ENCODE results near the gene GGA1. TPM values are rescaled to one million over a fixed set of nuclear protein-coding genes. Genes with fewer than 3 reads are reported as not detected.

GGA1 gene, protein sequence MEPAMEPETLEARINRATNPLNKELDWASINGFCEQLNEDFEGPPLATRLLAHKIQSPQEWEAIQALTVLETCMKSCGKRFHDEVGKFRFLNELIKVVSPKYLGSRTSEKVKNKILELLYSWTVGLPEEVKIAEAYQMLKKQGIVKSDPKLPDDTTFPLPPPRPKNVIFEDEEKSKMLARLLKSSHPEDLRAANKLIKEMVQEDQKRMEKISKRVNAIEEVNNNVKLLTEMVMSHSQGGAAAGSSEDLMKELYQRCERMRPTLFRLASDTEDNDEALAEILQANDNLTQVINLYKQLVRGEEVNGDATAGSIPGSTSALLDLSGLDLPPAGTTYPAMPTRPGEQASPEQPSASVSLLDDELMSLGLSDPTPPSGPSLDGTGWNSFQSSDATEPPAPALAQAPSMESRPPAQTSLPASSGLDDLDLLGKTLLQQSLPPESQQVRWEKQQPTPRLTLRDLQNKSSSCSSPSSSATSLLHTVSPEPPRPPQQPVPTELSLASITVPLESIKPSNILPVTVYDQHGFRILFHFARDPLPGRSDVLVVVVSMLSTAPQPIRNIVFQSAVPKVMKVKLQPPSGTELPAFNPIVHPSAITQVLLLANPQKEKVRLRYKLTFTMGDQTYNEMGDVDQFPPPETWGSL
- total RNA-seq: 61.2 TPM
- 37.5 TPM for polyA plus RNA-seq (ENCODE audit: insufficient read depth, low read depth, low replicate concordance)
- long read RNA-seq, donor 1, partial matches to known transcripts: 28 of 34 reads
- long read RNA-seq, donor 1, other reads (novel, unspliced or antisense): 0 of 34 reads
- long read RNA-seq, donor 2, partial matches to known transcripts: 17 of 19 reads
- long read RNA-seq, donor 2, other reads (novel, unspliced or antisense): 0 of 19 reads
- long read RNA-seq, donor 3, transcript GGA1-216 (4 exons, 790 nt): major isoform, 6 of 9 reads
- long read RNA-seq, donor 3, partial matches to known transcripts: 0 of 9 reads
- long read RNA-seq, donor 3, other reads (novel, unspliced or antisense): 0 of 9 reads
- long read RNA-seq, donor 4, partial matches to known transcripts: 0 of 6 reads
- long read RNA-seq, donor 4, other reads (novel, unspliced or antisense): 0 of 6 reads
- long read RNA-seq, donor 5, partial matches to known transcripts: 0 of 1 reads
- long read RNA-seq, donor 5, other reads (novel, unspliced or antisense): 0 of 1 reads
- long read RNA-seq, donor 6, partial matches to known transcripts: 21 of 22 reads
- long read RNA-seq, donor 6, other reads (novel, unspliced or antisense): 0 of 22 reads
- long read RNA-seq, donor 7, transcript GGA1-203 (17 exons, 3,159 nt): major isoform, 13 of 62 reads
- long read RNA-seq, donor 7, transcript GGA1-216 (4 exons, 790 nt): minor isoform, 11 of 62 reads
- long read RNA-seq, donor 7, transcript GGA1-222 (3 exons, 1,384 nt): minor isoform, 11 of 62 reads
- long read RNA-seq, donor 7, partial matches to known transcripts: 7 of 62 reads
- long read RNA-seq, donor 7, other reads (novel, unspliced or antisense): 18 of 62 reads
- long read RNA-seq, donor 8, partial matches to known transcripts: 0 of 6 reads
- long read RNA-seq, donor 8, other reads (novel, unspliced or antisense): 0 of 6 reads
- long read RNA-seq, donor 9, partial matches to known transcripts: 0 of 1 reads
- long read RNA-seq, donor 9, other reads (novel, unspliced or antisense): 0 of 1 reads
- long read RNA-seq, donor 10, partial matches to known transcripts: 0 of 4 reads
- long read RNA-seq, donor 10, other reads (novel, unspliced or antisense): 0 of 4 reads

DNA sequence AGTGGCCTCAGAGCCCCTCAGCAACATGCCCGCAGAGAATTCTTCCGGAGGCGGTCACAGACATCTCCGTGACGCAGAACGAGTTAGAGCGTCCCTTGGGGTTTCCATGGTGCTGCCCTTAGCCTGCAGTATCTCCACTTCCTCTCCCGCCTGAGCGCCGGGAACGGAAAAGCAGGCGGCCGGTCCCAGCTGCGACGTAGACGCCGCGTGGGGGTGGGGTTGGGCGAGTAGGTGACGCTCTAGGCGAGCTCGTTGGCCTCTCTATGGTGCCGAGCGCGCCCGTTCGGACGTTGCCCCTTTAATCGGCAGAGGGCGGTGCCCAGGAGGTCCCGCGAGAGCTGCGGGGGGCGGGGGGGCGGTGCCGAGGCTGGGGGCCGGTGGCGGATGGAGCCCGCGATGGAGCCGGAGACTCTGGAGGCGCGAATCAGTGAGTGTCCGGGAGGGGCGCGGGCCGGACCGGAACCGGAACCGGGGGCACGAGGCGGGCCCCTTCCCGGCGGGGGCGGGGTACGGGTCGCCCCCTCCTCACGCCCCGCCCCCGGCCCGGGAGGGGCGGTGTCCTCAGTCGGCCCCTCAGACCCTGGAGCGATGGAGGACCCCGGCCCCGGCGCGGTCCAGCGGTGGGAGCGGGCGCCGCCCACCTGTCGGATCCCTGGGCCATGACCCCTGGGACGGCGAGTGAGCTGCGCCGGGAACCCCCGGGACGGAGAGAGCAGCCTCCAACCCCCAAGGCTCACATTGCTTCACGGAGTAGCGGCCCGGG is at the start of gene GGA1:
GGA1 (plus strand) TSS at position 358 of the 763 bp plus-strand sequence; CDS start at position 385, 27 bp downstream.
- FAIRE-seq: no peak
- intact Hi-C loops (cut with DNase I): no loop called here
- Histone ChIP-seq H3K36me3 (ENCODE audit: control insufficient read depth in 2 of 3, insufficient read depth in 3 of 3, low read length in 3 of 3) (no peaks in the 10 kb centered on the region), H3K9ac (ENCODE audit: low read length in 3 of 3) (peak within 1 kb of the TSS; percentile 82 to 93 (median 85)), H3K27me3 (ENCODE audit: control insufficient read depth, insufficient read depth, low read length) (no peaks in the 10 kb centered on the region), H3K27ac (ENCODE audit: low read depth in 2 of 2, low read length in 2 of 2) (peak within 1 kb of the TSS; percentile 92 to 98), H3K4me3 (ENCODE audit: low read length in 3 of 3) (peak within 1 kb of the TSS; percentile 86 to 91 (median 88)), H3K9me3 (ENCODE audit: control insufficient read depth in 2 of 3, insufficient read depth in 1 of 3, low read length in 3 of 3) (no peaks in the 10 kb centered on the region), H3K4me1 (ENCODE audit: control insufficient read depth in 2 of 3, insufficient read depth in 2 of 3, low read depth in 1 of 3, low read length in 3 of 3) (peaks cover 0 to 14% (median 6%) of the 10 kb centered on the region in 3 donors)
- TF ChIP-seq, protein P1, sequence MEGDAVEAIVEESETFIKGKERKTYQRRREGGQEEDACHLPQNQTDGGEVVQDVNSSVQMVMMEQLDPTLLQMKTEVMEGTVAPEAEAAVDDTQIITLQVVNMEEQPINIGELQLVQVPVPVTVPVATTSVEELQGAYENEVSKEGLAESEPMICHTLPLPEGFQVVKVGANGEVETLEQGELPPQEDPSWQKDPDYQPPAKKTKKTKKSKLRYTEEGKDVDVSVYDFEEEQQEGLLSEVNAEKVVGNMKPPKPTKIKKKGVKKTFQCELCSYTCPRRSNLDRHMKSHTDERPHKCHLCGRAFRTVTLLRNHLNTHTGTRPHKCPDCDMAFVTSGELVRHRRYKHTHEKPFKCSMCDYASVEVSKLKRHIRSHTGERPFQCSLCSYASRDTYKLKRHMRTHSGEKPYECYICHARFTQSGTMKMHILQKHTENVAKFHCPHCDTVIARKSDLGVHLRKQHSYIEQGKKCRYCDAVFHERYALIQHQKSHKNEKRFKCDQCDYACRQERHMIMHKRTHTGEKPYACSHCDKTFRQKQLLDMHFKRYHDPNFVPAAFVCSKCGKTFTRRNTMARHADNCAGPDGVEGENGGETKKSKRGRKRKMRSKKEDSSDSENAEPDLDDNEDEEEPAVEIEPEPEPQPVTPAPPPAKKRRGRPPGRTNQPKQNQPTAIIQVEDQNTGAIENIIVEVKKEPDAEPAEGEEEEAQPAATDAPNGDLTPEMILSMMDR (IDR thresholded peaks at IDR 0.05; ENCODE audit: borderline replicate concordance, extremely low read depth, insufficient read depth): peak; percentile 7
- peak; percentile 97 to 99 (median 98) for DNase-seq

DNA sequence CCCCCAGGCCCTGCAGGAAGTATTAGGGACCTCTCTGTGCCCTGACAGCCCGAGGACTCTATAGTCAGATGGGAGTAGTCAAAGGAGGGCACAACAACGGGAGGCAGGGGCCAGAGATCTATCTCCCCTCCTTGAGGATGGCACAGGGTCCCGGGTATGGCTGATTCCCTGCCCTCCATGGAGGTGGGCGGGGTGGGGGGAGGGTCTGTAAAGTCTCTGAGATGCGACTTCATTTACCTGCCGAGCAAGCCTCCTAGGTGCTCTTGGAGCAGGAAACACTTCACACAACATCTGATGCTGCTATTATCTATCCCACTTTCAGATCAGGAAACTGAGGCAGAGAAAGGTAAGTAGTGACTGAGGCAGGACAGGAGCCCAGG is 49.1 kb upstream of the GGA1 start:
- FAIRE-seq: no peak
- H3K36me3 ChIP-seq (ENCODE audit: control insufficient read depth in 2 of 3, insufficient read depth in 3 of 3, low read length in 3 of 3): no peaks in the 10 kb centered on the region
- peak in 1 of 5 donors; percentile 60 for DNase-seq
- peak overlapping the region; percentile 93 to 97 for H3K27ac ChIP-seq (ENCODE audit: low read depth in 2 of 2, low read length in 2 of 2)
- TF ChIP-seq, protein P1 (IDR thresholded peaks at IDR 0.05; ENCODE audit: borderline replicate concordance, extremely low read depth, insufficient read depth): no peak
- intact Hi-C loops (cut with DNase I): no loop called here
- no peaks in the 10 kb centered on the region for H3K27me3 ChIP-seq (ENCODE audit: control insufficient read depth, insufficient read depth, low read length)
- H3K4me1 ChIP-seq (ENCODE audit: control insufficient read depth in 2 of 3, insufficient read depth in 2 of 3, low read depth in 1 of 3, low read length in 3 of 3): peaks cover 12 to 51% (median 24%) of the 10 kb centered on the region in 3 donors
- peak overlapping the region; percentile 26 to 52 (median 38) for H3K4me3 ChIP-seq (ENCODE audit: low read length in 3 of 3)
- peak overlapping the region in 2 of 3 donors; percentile 63 to 87 for H3K9ac ChIP-seq (ENCODE audit: low read length in 3 of 3)
- no peaks in the 10 kb centered on the region for H3K9me3 ChIP-seq (ENCODE audit: control insufficient read depth in 2 of 3, insufficient read depth in 1 of 3, low read length in 3 of 3)

Measured in kidney (tissue), 22 donors.